ENCODE data around the gene MDGA2. TPM values are rescaled to one million over a fixed set of nuclear protein-coding genes. Genes with fewer than 3 reads are reported as not detected.
A peak's percentile ranks its signal among the peaks of the same experiment; 100 is the strongest.

The MDGA2 gene
- total RNA-seq, 1 donor from 2014 or later, result 0.75 TPM

DNA sequence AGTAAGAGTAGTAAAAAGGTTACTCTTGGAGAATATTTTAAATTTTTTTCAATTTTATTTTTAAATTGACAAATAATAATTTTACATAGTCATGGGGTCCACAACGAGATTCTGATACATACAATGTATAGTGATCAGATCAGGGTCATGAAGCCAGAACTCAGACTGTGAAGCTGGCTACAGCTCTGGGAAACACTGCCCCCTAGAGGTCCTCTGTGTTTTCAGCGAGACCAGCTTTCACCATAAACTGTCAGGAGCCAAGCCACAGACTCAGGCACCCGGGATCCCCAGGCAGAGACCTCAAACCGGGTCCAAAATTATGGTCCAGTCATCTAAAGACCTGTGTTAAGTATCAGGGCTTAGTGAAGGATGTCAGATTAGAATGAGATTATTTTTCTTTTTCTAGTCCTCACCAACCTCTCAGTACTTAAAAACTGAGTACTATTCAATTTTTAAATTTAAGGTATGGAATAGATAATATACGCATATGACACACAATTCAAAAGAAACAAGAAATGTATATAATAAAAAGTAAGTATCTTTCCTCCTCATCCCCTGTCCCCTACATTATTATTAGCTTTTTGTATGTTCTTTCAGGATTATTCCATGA is 397.1 kb downstream of the MDGA2 start:
- H3K36me3 ChIP-seq (ENCODE audit: control insufficient read depth, insufficient read depth, low read length), result no peaks in the 10 kb centered on the region
- no peak for DNase-seq (ENCODE audit: low read depth)
- H3K27me3 ChIP-seq (ENCODE audit: control insufficient read depth, insufficient read depth, low read length), result no peaks in the 10 kb centered on the region
- TF ChIP-seq, protein P1, sequence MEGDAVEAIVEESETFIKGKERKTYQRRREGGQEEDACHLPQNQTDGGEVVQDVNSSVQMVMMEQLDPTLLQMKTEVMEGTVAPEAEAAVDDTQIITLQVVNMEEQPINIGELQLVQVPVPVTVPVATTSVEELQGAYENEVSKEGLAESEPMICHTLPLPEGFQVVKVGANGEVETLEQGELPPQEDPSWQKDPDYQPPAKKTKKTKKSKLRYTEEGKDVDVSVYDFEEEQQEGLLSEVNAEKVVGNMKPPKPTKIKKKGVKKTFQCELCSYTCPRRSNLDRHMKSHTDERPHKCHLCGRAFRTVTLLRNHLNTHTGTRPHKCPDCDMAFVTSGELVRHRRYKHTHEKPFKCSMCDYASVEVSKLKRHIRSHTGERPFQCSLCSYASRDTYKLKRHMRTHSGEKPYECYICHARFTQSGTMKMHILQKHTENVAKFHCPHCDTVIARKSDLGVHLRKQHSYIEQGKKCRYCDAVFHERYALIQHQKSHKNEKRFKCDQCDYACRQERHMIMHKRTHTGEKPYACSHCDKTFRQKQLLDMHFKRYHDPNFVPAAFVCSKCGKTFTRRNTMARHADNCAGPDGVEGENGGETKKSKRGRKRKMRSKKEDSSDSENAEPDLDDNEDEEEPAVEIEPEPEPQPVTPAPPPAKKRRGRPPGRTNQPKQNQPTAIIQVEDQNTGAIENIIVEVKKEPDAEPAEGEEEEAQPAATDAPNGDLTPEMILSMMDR (IDR thresholded peaks at IDR 0.05; ENCODE audit: insufficient read depth, low read length, poor library complexity, severe bottlenecking), result peak; percentile 91
- H3K4me3 ChIP-seq (ENCODE audit: low read depth, low read length), result no peak overlapping the region

DNA sequence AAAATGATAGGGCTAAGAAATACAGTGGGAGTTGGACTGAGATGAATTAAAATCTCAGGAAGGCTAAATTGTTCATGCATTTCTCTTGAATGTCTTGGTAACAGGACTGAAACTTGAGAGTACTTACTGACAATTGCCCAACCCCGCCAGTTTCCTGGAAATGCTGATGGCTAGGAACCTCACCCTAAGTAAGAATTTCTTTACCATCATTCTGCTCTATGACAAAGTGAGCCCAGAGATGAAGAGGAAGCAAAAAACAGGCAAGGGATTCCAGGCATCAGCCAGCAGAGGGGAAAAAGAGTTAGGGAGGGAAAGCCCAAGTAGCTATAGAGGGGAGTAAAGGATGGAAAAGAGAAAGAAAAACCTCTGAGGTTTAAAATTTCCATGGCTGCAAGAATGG is 397.7 kb downstream of the MDGA2 start:
- TF ChIP-seq, protein P1 (IDR thresholded peaks at IDR 0.05; ENCODE audit: insufficient read depth, low read length, poor library complexity, severe bottlenecking), result no peak
- Histone ChIP-seq H3K36me3 (ENCODE audit: control insufficient read depth, insufficient read depth, low read length) (no peaks in the 10 kb centered on the region), H3K4me3 (ENCODE audit: low read depth, low read length) (no peak overlapping the region), H3K27me3 (ENCODE audit: control insufficient read depth, insufficient read depth, low read length) (no peaks in the 10 kb centered on the region)
- DNase-seq (ENCODE audit: low read depth), result no peak

- Histone ChIP-seq H3K4me3 (ENCODE audit: low read depth, low read length) (no peak overlapping the region), H3K27me3 (ENCODE audit: control insufficient read depth, insufficient read depth, low read length) (no peaks in the 10 kb centered on the region), H3K36me3 (ENCODE audit: control insufficient read depth, insufficient read depth, low read length) (no peaks in the 10 kb centered on the region)
- no peak for DNase-seq (ENCODE audit: low read depth)
- TF ChIP-seq, protein P1 (IDR thresholded peaks at IDR 0.05; ENCODE audit: insufficient read depth, low read length, poor library complexity, severe bottlenecking), result no peak
These were observed 398.5 kb downstream of the MDGA2 start for GRCh38 chr14:47276931-47277330.

GRCh38 chr14:47273939-47274338 is 401.5 kb downstream of the MDGA2 start:
- TF ChIP-seq, protein P1 (IDR thresholded peaks at IDR 0.05; ENCODE audit: insufficient read depth, low read length, poor library complexity, severe bottlenecking), result no peak
- Histone ChIP-seq H3K4me3 (ENCODE audit: low read depth, low read length) (no peak overlapping the region), H3K36me3 (ENCODE audit: control insufficient read depth, insufficient read depth, low read length) (no peaks in the 10 kb centered on the region), H3K27me3 (ENCODE audit: control insufficient read depth, insufficient read depth, low read length) (no peaks in the 10 kb centered on the region)
- DNase-seq (ENCODE audit: low read depth), result no peak

- no peaks in the 10 kb centered on the region for H3K36me3 ChIP-seq (ENCODE audit: control insufficient read depth, insufficient read depth, low read length)
- DNase-seq (ENCODE audit: low read depth), result no peak
- no peak overlapping the region for H3K4me3 ChIP-seq (ENCODE audit: low read depth, low read length)
- TF ChIP-seq, protein P1 (IDR thresholded peaks at IDR 0.05; ENCODE audit: insufficient read depth, low read length, poor library complexity, severe bottlenecking), result no peak
- H3K27me3 ChIP-seq (ENCODE audit: control insufficient read depth, insufficient read depth, low read length), result no peaks in the 10 kb centered on the region
These were observed 404.7 kb downstream of the MDGA2 start for GRCh38 chr14:47270715-47271114.

Data from kidney epithelial cell (primary cell).